WERI-Rb-1 (cell line): ENCODE data around the gene ATP5F1E.

ENCODE experiments used
- DNase-seq: peaks from one replicate; pipeline ENCODE4 v3.0.0-alpha.2; 2020
- H3K27ac ChIP-seq: fragments of 250-450 bp; sonication (Bioruptor Pico); 2 replicates; pipeline ENCODE4 v1.5.1; 2020; ENCODE audit warnings: mild to moderate bottlenecking, moderate library complexity
- H3K27me3 ChIP-seq: fragments of 250-450 bp; sonication (Bioruptor Pico); 2 replicates; pipeline ENCODE4 v1.5.1; 2021; ENCODE audit warnings: mild to moderate bottlenecking, low read depth, moderate library complexity; ENCODE audit not compliant: insufficient read depth, severe bottlenecking
- H3K36me3 ChIP-seq: fragments of 250-450 bp; sonication (Bioruptor Pico); 2 replicates; pipeline ENCODE4 v1.5.1; 2020; ENCODE audit warnings: mild to moderate bottlenecking, moderate library complexity
- H3K4me3 ChIP-seq: 2 replicates; pipeline ENCODE4 v1.5.1; 2011; ENCODE audit warnings: low read depth, mild to moderate bottlenecking, control low read depth, low read length
- H3K9me3 ChIP-seq: fragments of 250-450 bp; sonication (Bioruptor Pico); 2 replicates; pipeline ENCODE4 v1.5.1; 2021; ENCODE audit warnings: mild to moderate bottlenecking, moderate library complexity; ENCODE audit not compliant: severe bottlenecking
- TF ChIP-seq, protein P1 (sequence below): IDR thresholded peaks from 2 replicates; pipeline ENCODE4 v1.5.1; 2011; ENCODE audit warnings: low read depth, mild to moderate bottlenecking, control low read depth, inconsistent platforms, low read length

Gene ATP5F1E

GRCh38 chr20:59028812-59029211, 3.3 kb downstream of the ATP5F1E start:
- no peaks in the 10 kb centered on the region for H3K27me3 ChIP-seq
- DNase-seq = no peak
- peaks cover 83% of the 10 kb centered on the region for H3K36me3 ChIP-seq
- H3K4me3 ChIP-seq = peak overlapping the region; percentile 33
- no peaks in the 10 kb centered on the region for H3K9me3 ChIP-seq
- peak overlapping the region; percentile 49 for H3K27ac ChIP-seq
- TF ChIP-seq, protein P1, sequence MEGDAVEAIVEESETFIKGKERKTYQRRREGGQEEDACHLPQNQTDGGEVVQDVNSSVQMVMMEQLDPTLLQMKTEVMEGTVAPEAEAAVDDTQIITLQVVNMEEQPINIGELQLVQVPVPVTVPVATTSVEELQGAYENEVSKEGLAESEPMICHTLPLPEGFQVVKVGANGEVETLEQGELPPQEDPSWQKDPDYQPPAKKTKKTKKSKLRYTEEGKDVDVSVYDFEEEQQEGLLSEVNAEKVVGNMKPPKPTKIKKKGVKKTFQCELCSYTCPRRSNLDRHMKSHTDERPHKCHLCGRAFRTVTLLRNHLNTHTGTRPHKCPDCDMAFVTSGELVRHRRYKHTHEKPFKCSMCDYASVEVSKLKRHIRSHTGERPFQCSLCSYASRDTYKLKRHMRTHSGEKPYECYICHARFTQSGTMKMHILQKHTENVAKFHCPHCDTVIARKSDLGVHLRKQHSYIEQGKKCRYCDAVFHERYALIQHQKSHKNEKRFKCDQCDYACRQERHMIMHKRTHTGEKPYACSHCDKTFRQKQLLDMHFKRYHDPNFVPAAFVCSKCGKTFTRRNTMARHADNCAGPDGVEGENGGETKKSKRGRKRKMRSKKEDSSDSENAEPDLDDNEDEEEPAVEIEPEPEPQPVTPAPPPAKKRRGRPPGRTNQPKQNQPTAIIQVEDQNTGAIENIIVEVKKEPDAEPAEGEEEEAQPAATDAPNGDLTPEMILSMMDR = no peak

- peaks cover 87% of the 10 kb centered on the region for H3K36me3 ChIP-seq
- no peak overlapping the region; the same call in 1 of the 2 replicates for H3K4me3 ChIP-seq
- H3K9me3 ChIP-seq = no peaks in the 10 kb centered on the region
- peak; percentile 62 for DNase-seq
- peak overlapping the region; percentile 53 for H3K27ac ChIP-seq
- no peaks in the 10 kb centered on the region for H3K27me3 ChIP-seq
- TF ChIP-seq, protein P1 = no peak
Measured at GRCh38 chr20:59027741-59028320, 4.3 kb downstream of the ATP5F1E start.

GRCh38 chr20:59026904-59027740, 5.0 kb downstream of the ATP5F1E start:
- Histone ChIP-seq H3K9me3 (no peaks in the 10 kb centered on the region), H3K27me3 (no peaks in the 10 kb centered on the region), H3K36me3 (peaks cover 92% of the 10 kb centered on the region), H3K27ac (peak overlapping the region; percentile 53), H3K4me3 (no peak overlapping the region; the same call in 1 of the 2 replicates)
- TF ChIP-seq, protein P1 = no peak
- DNase-seq = no peak

- Histone ChIP-seq H3K9me3 (no peaks in the 10 kb centered on the region), H3K27me3 (no peaks in the 10 kb centered on the region), H3K27ac (no peak overlapping the region), H3K36me3 (peaks cover 81% of the 10 kb centered on the region), H3K4me3 (no peak overlapping the region)
- TF ChIP-seq, protein P1 = no peak
- no peak for DNase-seq
Measured at GRCh38 chr20:59025511-59025910, 6.6 kb downstream of the ATP5F1E start.

GRCh38 chr20:59025086-59025485, 7.0 kb downstream of the ATP5F1E start:
- Histone ChIP-seq H3K27ac (no peak overlapping the region), H3K36me3 (peaks cover 76% of the 10 kb centered on the region), H3K27me3 (no peaks in the 10 kb centered on the region), H3K4me3 (no peak overlapping the region), H3K9me3 (no peaks in the 10 kb centered on the region)
- TF ChIP-seq, protein P1 = no peak
- no peak for DNase-seq
